ENCODE results near the gene TELO2. TPM values are rescaled to one million over a fixed set of nuclear protein-coding genes. Genes with fewer than 3 reads are reported as not detected.

TELO2 gene
- total and polyA plus RNA-seq, 2 donors (not counting 3 experiments of a cell fraction or from before 2014, with no cell fraction given): 30.7 to 61.6 TPM

DNA sequence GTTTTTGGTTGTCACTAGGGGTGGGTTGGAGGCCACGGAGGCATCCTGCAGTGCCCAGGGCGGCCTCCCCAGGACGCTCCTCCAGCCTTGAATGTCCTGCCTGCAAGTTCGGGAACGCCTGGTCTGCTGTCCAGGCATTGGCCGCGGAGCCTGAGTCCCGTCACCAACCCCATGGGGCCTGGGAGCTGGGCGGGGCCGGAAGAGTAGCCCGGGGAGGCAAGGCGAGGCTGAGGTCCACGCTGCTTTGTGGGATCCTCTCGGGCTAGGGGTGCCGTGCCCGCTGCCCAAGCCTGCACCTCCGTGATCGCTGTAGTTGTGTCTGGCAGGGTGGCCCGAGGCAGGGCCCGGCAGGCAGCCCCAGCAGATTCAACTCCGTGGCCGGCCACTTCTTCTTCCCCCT lies 12.8 kb downstream of the TELO2 start:
- Histone ChIP-seq H3K27me3 (ENCODE audit: control insufficient read depth in 2 of 2, insufficient read depth in 2 of 2, low read length in 2 of 2) (no peaks in the 10 kb centered on the region), H3K4me3 (replicated peaks in 1 of 3; ENCODE audit: insufficient read depth in 1 of 3, low read depth in 1 of 3, low read length in 3 of 3) (no peak overlapping the region), H3K9me1 (replicated peaks; ENCODE audit: control insufficient read depth, extremely low read depth, insufficient read depth, low read length) (no peaks in the 10 kb centered on the region), H3K4me2 (ENCODE audit: insufficient read depth, low read length) (no peak overlapping the region), H3K36me3 (ENCODE audit: control insufficient read depth in 2 of 2, extremely low read depth in 1 of 2, insufficient read depth in 2 of 2, low read length in 2 of 2) (peaks cover 12 to 32% of the 10 kb centered on the region in 2 experiments), H4K20me1 (replicated peaks; ENCODE audit: control insufficient read depth, extremely low read depth, insufficient read depth, low read length) (no peaks in the 10 kb centered on the region), H3K27ac (ENCODE audit: insufficient read depth, low read depth, low read length) (no peak overlapping the region), H3K9me3 (replicated peaks; ENCODE audit: control insufficient read depth, insufficient read depth, low read length) (no peaks in the 10 kb centered on the region), H3K79me2 (ENCODE audit: control insufficient read depth, insufficient read depth, low read length) (no peaks in the 10 kb centered on the region), H3K4me1 (ENCODE audit: control insufficient read depth, extremely low read depth, insufficient read depth, low read length) (no peaks in the 10 kb centered on the region), H3K9ac (replicated peaks; ENCODE audit: extremely low read depth, insufficient read depth, low read length) (no peak overlapping the region), H2AFZ (ENCODE audit: low read depth, low read length) (no peak overlapping the region)
- TF ChIP-seq POLR2AphosphoS5 (IDR thresholded peaks at IDR 0.05; ENCODE audit: insufficient read depth, low read depth, low read length) (no peak), FOS (IDR thresholded peaks at IDR 0.05; ENCODE audit: borderline replicate concordance, insufficient read depth, low read length) (no peak), JUN (IDR thresholded peaks at IDR 0.05; ENCODE audit: borderline replicate concordance, insufficient read depth, insufficient read length, low read depth) (no peak), POLR2A (IDR thresholded peaks at IDR 0.05; ENCODE audit: low read depth, low read length) (no peak), CTCF (IDR thresholded peaks at IDR 0.05; ENCODE audit: extremely low read depth in 1 of 2, insufficient read depth in 1 of 2, low read depth in 1 of 2, low read length in 2 of 2) (no peak), MAX (IDR thresholded peaks at IDR 0.05; ENCODE audit: insufficient read depth, insufficient read length) (no peak), EZH2 (IDR thresholded peaks at IDR 0.05; ENCODE audit: borderline replicate concordance, low read depth, low read length, severe bottlenecking) (no peak), GATA2 (IDR thresholded peaks at IDR 0.05; ENCODE audit: insufficient read depth, insufficient read length, low read depth, low read length) (no peak), MYC (IDR thresholded peaks at IDR 0.05; ENCODE audit: low read depth, low read length) (no peak)
- intact Hi-C loops (cut with micrococcal nuclease) (no loop called here), dilution Hi-C loops (cut with MboI; ENCODE audit: extremely low pct_ligation_motif_present, low sequenced_read_pairs) (no loop called here)
- no TSS peak for BruUV-seq (replicated peaks)
- no peak for FAIRE-seq
- ChIA-PET POLR2A (no interaction called here), CTCF (no interaction called here)
- no peak for DNase-seq (ENCODE audit: low read depth, low spot score)

Measured in endothelial cell of umbilical vein (primary cell).